CD4-positive, alpha-beta T cell treated with Interleukin-4 for 4 hours (primary cell): ENCODE data around the gene SND1.

Experiments
- DNase-seq: peaks from one replicate; pipeline ENCODE4 v3.0.0-alpha.2; 2020

SND1 gene

DNA sequence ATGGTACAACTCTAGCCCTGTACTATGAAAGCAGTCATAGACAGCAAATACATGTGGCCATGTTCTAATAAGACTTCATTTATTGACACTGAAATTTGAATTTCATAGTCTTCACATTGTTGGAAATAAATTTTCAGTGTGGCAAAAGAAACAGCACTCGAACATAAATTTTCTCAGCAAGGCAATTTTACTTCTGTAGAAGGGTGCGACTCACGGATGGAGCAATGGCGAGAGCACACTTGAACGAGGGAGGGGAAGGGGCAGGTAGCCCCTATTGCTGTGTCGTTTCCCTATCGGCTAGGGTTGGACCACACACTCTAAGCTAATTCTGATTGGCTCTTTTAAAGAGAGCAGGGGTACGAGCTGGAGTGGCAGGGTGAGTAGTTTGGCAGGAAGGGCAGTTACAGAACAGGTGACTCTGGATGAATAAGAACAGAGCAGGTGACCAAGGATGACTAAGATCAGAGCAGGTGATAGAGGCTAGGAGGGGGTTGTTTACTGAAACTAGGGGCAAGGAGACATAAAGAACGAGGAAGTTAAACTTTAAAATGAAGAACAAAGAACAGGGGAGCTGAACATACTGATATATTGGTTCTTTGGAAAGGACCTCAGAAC, 327.2 kb downstream of the SND1 start:
- no peak for DNase-seq

DNA sequence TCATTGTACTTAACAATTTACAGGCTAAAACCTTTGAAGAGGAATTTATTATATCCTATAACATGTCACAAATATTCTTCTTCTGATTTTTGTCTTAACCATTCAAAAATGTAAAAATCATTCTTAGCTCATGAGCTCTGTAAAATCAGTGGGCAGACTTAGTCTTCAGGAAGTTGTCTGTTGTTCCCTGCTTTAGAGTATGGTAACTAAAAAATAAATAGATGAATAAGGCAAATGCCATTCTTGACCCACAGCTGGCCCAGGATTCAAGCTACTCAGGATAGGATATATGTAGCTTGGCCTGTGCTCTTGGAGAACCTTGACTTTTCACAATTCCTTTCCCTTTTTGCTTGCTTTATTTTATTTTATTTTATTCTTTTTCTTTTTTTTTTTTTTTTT, 327.7 kb downstream of the SND1 start:
- no peak for DNase-seq

- no peak for DNase-seq
Observed at GRCh38 chr7:127980901-127981300, 328.9 kb downstream of the SND1 start.

- no peak for DNase-seq
Observed at GRCh38 chr7:127981965-127982364, 330.0 kb downstream of the SND1 start.

GRCh38 chr7:127983804-127984332, 331.9 kb downstream of the SND1 start:
- no peak for DNase-seq

DNA sequence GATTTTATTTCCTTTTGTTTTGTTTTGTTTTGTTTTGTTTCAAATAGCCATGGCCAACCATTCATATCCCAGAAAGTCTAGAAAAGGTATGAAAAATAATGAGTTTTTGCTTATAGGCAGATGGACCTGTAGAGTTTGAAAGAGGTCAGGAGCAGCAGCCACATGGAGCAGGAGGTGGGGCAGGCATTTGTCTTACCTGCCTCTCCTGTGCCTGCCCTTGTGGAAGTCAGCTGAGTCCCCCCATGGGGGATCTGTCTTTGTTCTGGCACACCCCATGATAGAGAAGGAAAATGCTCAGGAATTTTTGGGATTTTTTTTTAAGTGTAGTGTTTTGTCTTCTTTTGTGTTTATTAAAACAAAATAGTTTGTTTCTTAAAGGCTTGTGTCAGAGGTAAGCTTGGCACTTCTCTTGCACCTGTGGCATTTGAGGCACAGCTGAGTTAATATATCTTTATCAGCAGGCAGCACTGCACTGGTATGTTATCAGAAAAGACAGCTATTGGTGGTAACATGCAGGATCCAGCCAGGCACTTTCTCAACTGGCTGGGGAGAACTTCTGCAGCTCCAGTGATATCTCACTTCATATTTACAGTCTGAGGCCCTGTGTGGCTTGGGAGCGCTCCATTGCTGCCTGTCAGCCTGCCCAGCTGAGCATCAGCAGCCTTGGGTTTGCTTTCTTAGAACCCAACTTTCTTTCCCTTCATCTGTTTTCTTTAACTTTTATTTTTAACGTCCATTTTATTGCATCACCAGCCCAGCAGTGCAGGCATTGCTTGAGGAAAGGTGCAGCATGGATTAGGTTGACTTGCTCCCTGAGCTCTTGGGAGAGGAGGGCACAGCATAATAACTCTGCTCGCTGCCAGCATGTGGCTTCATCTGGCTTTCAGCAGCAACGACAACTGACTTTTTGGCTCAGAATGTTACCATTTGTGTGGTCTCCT, 334.9 kb downstream of the SND1 start:
- no peak for DNase-seq

GRCh38 chr7:127988751-127989150, 336.8 kb downstream of the SND1 start:
- DNase-seq, result no peak

DNA sequence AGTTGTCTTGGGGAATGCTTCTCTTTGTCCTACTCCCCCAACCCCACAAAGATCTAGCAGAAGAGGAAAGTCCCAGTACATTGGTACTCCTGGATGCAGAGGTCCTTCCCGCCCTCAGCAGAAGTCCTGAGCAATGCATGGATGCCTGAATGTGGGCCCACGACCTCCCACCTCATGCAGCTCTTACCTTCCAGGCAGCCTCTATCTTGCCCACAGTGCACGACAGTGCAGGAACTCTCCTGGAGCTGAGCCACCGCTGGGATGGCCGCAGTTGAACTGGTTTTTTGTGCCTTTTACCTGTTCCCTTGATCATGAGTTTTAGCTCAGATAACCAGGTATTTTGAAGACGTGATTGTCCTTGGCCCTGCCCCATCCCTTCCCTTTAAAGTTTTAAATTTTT, 341.3 kb downstream of the SND1 start:
- DNase-seq, result no peak

DNA sequence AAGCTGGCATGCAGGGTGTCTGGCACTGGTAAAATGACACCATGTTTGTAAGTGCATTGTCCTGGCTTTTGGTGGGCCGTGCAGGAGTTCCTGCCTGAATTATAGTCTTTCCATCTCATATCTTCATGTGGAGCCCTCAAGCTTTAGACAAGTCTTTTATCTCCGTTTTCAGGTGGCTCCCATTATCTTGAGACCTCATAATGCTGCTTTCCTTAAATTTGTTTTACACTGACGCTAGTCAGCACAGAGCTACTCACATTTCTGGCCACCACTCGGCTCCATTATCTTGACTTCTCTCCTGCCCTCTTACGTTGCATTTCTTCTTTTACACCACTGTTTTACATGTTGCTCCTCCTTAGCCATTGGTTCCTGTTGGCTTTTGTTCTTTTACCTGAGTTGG, 342.0 kb downstream of the SND1 start:
- no peak for DNase-seq

DNA sequence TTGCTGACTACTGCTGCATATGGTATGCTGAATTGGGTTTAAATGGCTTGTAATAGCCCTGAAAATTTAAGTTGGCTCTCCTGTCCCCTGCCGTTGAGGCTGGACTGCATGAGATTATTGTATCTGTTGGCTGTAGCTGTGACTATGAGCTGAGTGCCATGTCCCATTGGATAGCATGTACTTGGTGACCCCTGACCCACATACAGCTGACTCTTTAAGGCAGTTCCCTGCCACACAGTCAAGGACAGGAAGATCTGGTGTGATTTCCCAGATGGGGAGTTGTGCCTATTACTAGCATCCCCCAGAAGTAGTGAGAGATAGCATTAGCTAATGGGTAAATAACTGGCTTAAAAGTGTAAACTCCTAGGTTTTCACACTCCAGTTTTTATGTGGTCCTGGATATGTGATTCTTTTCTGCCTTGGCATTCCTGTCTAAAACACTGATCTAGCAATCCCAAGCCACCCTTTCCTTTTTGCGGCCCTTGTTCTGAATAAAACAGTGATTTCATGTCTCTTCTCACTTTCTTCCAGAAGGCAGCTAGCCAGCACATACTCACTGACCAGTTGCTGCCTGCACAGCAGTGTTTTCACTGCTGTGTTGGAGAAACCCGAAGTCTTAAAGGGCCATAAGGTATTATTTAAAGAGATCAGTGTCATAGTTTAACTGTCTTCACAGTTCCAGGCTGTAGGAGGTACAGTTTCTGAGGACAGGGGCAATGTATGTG, 343.3 kb downstream of the SND1 start:
- no peak for DNase-seq

- DNase-seq, result no peak
Observed at GRCh38 chr7:127995881-127996215, 343.9 kb downstream of the SND1 start.

DNA sequence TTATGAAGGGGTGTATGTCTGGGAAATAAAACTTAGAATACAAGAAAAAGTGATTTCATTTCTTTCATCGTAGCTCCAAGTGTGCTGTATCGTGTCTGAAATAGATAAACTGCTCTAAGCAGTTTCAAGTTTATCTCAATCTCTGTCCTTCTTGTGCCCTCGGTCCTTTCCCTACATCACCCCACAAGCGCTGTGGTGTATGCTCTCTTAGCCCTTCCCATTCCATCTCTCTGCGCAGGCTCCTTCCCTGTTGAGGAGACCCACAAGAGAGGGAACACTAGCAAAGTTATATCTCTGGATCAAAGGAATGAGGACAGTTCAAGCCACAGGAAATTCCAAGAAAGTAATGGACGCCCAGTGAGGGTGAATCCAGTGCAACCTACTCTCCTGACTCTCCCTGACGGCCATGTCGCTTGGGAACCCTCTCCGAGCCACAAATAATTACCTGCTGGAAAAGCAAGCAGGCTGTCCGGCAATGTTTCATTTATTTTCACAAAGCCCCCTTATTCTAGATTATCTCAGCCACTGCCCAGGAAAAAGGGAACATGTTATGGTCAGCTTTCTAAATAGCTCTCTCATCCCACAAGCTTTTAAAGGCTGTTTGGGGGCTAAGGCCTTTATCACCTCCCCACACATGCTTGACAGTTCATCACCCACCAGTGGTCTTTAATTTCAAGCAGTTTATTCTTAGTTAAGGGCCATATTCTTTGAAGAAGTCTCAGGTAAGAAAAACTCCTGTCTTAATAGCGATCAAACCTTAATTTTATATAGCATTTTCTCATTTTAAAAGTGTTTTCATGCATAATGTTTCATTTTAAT, 344.5 kb downstream of the SND1 start:
- DNase-seq, result no peak

DNA sequence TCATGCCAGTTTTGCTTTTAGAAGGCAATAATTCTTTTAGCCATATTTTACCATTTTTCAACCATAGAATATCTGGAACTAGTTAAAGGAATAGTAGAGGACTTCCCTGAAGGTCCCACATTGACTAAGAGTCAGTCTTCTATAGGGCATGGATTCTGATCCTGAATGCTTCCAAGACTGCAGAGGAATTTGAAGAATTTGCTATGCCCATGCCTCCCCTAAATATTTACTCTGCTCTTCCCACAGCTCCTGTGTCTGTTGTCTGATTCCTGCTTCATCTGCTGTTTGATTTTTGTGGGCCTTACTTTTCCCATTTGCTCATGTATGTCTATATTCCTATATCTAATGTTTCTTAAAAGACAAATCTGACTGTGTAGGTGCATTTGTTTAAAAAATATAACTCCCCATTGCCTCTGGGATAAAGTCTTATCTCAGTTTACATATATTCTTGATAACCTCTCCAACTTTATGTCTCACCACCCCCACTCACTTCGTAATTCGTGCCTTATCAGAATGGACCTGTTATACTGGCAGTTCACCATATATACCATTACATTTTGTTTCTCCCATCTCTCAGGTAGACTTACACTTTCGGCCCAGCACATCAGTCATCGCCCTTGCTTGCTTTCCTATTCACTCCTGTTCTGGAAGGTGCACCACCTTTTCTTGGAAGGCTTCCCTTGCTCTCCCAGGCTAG, 345.4 kb downstream of the SND1 start:
- no peak for DNase-seq

- DNase-seq, result no peak
Observed at GRCh38 chr7:127998671-127999070, 346.7 kb downstream of the SND1 start.

GRCh38 chr7:128000048-128000447, 348.1 kb downstream of the SND1 start:
- DNase-seq, result no peak

- no peak for DNase-seq
Observed at GRCh38 chr7:128000854-128001265, 348.9 kb downstream of the SND1 start.

- no peak for DNase-seq
Observed at GRCh38 chr7:128003167-128003566, 351.2 kb downstream of the SND1 start.

- DNase-seq, result no peak
Observed at GRCh38 chr7:128003787-128004186, 351.8 kb downstream of the SND1 start.

GRCh38 chr7:128004623-128005022, 352.6 kb downstream of the SND1 start:
- DNase-seq, result no peak

- no peak for DNase-seq
Observed at GRCh38 chr7:128005117-128005516, 353.1 kb downstream of the SND1 start.

DNA sequence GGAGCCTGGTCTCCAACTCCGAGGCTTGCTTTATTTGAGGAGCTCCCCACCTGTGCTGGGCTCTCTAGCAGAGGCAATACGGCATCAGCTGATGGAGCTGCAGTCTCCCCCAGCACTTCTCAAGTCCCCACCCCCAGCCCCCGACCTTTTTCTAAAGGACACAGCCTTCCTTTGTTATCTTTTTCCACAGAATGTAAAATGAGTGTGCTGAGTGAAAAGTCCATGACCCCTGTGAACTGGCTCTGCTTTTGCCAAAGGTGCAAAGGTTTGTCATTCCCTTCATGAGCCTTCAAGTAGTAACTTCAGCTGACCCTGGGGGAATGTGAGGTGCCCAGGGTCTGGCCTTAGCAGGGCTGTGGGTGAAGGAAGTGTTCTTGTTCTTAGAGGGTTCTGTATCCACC, 353.8 kb downstream of the SND1 start:
- no peak for DNase-seq
